BLaER1 treated with 17β-estradiol and CSF1 and Interleukin-3, amounts not matched to agents 10 nM and 100 nM (cell line): ENCODE data around the gene TOR1B.
"Not testable (repeated sequence)": the region's sequence is repeated elsewhere in the genome, so short reads cannot be mapped to it uniquely, and the experiment has no call there.

ENCODE experiments used
- H3K27ac ChIP-seq, 11 experiments: shearing (Covaris generic); formaldehyde crosslinking; 2 replicates each; pipeline ENCODE4 v1.8.1; 2022
- H3K27me3 ChIP-seq, 11 experiments: shearing (Covaris generic); formaldehyde crosslinking; 2 replicates each; pipeline ENCODE4 v1.8.1; 2022
- H3K36me3 ChIP-seq, 11 experiments: shearing (Covaris generic); formaldehyde crosslinking; 2 replicates each; pipeline ENCODE4 v1.8.1; 2022
- H3K4me1 ChIP-seq, 10 experiments: shearing (Covaris generic); formaldehyde crosslinking; 2 replicates each; pipeline ENCODE4 v1.8.1; 2022
- H3K4me2 ChIP-seq, 11 experiments: shearing (Covaris generic); formaldehyde crosslinking; 2 replicates each; pipeline ENCODE4 v1.8.1; 2022
- H3K4me3 ChIP-seq, 10 experiments: shearing (Covaris generic); formaldehyde crosslinking; 2 replicates each; pipeline ENCODE4 v1.8.1; 2022
- H3K9ac ChIP-seq, 11 experiments: shearing (Covaris generic); formaldehyde crosslinking; 2 replicates each; pipeline ENCODE4 v1.8.1; 2022
- H3K9me3 ChIP-seq, 11 experiments: shearing (Covaris generic); formaldehyde crosslinking; replicated peaks in 1 of 11; 2 replicates each; pipeline ENCODE4 v1.8.1; 2022
- H4K20me1 ChIP-seq, 11 experiments: shearing (Covaris generic); formaldehyde crosslinking; 2 replicates each; pipeline ENCODE4 v1.8.1; 2022
- Cebpa-rat ChIP-seq, 11 experiments: shearing (Covaris generic); IDR thresholded peaks; 2 replicates each; pipeline ENCODE4 v1.8.1; 2022

Gene TOR1B, protein sequence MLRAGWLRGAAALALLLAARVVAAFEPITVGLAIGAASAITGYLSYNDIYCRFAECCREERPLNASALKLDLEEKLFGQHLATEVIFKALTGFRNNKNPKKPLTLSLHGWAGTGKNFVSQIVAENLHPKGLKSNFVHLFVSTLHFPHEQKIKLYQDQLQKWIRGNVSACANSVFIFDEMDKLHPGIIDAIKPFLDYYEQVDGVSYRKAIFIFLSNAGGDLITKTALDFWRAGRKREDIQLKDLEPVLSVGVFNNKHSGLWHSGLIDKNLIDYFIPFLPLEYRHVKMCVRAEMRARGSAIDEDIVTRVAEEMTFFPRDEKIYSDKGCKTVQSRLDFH

DNA sequence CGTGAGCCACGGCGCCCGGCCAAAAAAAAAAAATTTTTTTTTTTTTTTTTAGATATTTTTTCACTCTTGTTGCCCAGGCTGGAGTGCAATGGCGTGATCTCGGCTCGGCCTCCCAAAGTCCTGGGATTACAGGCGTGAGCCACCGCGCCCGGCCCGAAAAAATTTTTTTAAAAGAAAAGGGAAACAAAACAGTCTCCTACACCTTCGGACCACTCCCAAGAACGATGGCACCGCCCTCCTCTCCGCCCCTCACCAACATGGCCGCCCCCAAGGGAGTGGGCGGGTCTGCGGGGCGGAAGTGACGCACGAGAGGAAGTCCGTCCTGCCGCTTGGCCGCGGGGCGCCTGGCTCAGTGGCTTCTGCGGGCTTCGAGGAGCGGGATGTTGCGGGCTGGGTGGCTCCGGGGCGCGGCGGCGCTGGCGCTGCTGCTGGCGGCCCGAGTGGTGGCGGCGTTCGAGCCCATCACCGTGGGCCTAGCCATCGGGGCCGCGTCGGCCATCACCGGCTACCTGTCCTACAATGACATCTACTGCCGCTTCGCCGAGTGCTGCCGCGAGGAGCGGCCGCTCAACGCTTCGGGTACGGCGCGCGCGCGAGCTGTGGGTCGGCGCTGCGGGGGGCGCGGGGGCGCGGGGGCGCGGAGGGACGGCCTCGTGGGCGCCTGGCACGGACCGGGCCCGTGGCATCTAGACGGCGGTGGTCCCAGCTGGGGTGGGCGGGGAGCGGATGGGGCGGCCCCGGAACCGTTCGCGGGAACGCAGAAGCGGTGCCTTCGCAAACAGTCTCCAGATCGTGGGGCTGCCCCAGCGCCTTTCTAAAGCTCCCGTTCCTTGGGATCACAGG lies at the start of gene TOR1B:
TSS of gene TOR1B (plus strand) at position 352 of the 843 bp plus-strand sequence. CDS start at position 381, 29 bp downstream.
- H3K9ac ChIP-seq, result peak within 1 kb of the TSS; percentile 75 to 87 (median 81)
- H3K27me3 ChIP-seq, result no peaks in the 10 kb centered on the region
- peak within 1 kb of the TSS; percentile 68 to 91 (median 82) for H3K4me3 ChIP-seq
- peak within 1 kb of the TSS; percentile 90 to 99 (median 97) for H3K4me2 ChIP-seq
- TF ChIP-seq Cebpa-rat (IDR thresholded peaks at IDR 0.05), result no peak
- peaks cover 15 to 38% (median 24%) of the 10 kb centered on the region in 11 experiments; a peak in 21 of 22 replicates for H3K36me3 ChIP-seq
- H3K4me1 ChIP-seq, result peaks cover 30 to 41% (median 35%) of the 10 kb centered on the region in 10 experiments
- peak within 1 kb of the TSS; percentile 64 to 83 (median 75); a peak in 21 of 22 replicates for H3K27ac ChIP-seq
- H3K9me3 ChIP-seq, result no peaks in the 10 kb centered on the region
- H4K20me1 ChIP-seq, result peaks cover 3 to 49% (median 39%) of the 10 kb centered on the region in 11 experiments; a peak in 17 of 22 replicates

DNA sequence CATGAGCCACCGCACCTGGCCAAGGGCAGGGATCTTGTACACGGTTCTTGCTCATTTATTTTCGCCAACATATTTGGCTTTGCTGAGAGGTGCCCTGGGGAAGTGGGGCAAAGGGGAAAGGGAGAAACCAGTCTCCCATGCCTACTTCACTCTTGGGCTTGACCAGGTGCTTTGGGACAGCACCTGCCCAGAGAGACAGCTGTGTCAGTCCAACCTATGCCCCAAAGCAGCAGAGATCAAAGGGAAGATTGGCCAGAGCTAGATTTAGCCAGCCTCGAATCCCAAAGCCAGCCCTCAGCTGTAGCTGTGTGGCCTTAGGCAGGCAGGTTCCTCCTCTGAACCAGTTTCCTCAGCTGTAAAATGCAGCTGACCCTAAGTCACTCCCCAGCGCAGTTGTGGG lies 47.8 kb upstream of the TOR1B start:
- peaks cover 39 to 98% (median 82%) of the 10 kb centered on the region in 10 experiments for H3K4me1 ChIP-seq
- peak overlapping the region in 7 of 11 experiments; percentile 79 to 97 (median 84); a peak in 12 of 22 replicates for H3K4me2 ChIP-seq
- no peak for TF ChIP-seq Cebpa-rat (IDR thresholded peaks at IDR 0.05)
- H3K27ac ChIP-seq, result peak overlapping the region in 7 of 11 experiments; percentile 77 to 87 (median 84); a peak in 13 of 22 replicates
- no peak overlapping the region for H3K9ac ChIP-seq
- no peaks in the 10 kb centered on the region for H4K20me1 ChIP-seq
- H3K27me3 ChIP-seq, result peaks cover 0 to 15% (median 0%) of the 10 kb centered on the region in 11 experiments; a peak in 5 of 22 replicates
- H3K36me3 ChIP-seq, result no peaks in the 10 kb centered on the region
- no peaks in the 10 kb centered on the region for H3K9me3 ChIP-seq
- no peak overlapping the region for H3K4me3 ChIP-seq

DNA sequence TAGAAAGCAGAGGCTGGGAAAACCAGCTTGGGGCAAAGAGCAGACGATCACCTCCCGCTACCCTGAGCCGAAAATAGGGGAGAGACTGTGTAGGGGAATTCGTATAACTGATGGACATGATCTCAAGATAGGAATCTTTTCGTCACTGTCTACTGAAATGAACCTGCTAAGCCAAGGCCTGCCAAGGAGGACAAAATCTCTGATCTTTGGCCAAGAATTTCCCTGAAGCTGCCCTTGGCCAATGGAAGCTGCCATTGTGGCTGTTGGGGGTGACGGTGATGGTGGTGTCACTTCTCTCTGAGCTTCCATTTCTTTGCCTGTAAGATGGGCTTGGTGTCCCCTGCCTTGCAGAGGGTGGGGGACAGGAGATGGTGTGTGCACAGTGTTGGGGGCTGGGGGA lies 46.8 kb upstream of the TOR1B start:
- Histone ChIP-seq H3K36me3 (no peaks in the 10 kb centered on the region), H3K4me1 (peaks cover 39 to 99% (median 86%) of the 10 kb centered on the region in 10 experiments), H3K9ac (peak overlapping the region in 9 of 11 experiments; percentile 61 to 77 (median 72); a peak in 15 of 22 replicates), H3K9me3 (no peaks in the 10 kb centered on the region), H3K4me3 (peak overlapping the region in 1 of 10 experiments; percentile 54; a peak in 1 of 20 replicates), H3K27me3 (peaks cover 0 to 15% (median 0%) of the 10 kb centered on the region in 11 experiments; a peak in 5 of 22 replicates), H3K27ac (peak overlapping the region in 9 of 11 experiments; percentile 67 to 87 (median 83); a peak in 16 of 22 replicates), H3K4me2 (peak overlapping the region; percentile 57 to 97 (median 84); a peak in 21 of 22 replicates), H4K20me1 (no peaks in the 10 kb centered on the region)
- TF ChIP-seq Cebpa-rat (IDR thresholded peaks at IDR 0.05), result no peak

DNA sequence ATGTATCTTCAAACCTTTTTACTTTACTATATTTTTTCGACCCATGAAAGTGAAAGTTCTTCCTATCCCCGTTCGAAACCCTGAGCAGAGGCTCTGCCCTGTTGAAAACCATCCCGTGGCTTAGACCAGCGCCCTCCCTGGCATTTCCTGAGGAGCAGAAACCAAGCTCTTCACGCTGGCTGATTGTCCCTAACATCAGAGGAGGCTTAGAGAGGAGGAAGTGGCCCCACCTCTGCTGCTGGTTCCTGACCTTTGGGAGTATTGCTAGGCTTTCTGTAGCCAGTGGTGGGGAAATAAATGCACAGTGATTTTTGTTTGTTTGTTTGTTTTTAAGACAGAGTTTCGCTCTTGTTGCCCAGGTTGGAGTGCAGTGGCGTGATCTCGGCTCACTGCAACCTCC lies 45.9 kb upstream of the TOR1B start:
- H3K4me1 ChIP-seq, result peaks cover 45 to 99% (median 86%) of the 10 kb centered on the region in 10 experiments
- peak in 2 of 11 experiments; percentile 50 to 60; a peak in 2 of 22 replicates for TF ChIP-seq Cebpa-rat (IDR thresholded peaks at IDR 0.05)
- H3K4me2 ChIP-seq, result peak overlapping the region; percentile 57 to 97 (median 84)

DNA sequence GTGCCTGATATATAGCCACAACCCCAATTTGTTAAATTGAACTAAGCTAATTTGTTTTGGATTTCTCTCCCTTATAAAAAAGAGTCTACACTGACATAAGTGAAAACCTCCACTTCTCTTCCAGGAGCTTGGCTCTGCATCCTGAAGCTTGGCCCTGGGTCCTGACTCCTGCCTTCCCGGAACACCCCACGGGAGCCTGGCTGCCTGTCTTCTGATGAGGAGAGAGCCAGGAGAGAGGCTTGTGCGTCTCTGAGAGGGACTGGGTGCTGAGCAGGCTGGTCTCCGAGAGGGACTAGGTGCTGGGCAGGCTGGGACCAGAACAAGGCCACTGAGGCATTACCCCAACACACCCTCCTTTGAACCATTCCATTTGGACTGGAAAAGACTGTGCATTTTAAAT lies 43.7 kb upstream of the TOR1B start:
- Histone ChIP-seq H3K27me3 (no peaks in the 10 kb centered on the region), H3K9ac (peak overlapping the region in 3 of 11 experiments; percentile 8 to 45 (median 26); a peak in 3 of 22 replicates), H3K27ac (peak overlapping the region in 8 of 11 experiments; percentile 23 to 87 (median 61); a peak in 12 of 22 replicates), H3K4me2 (peak overlapping the region in 9 of 11 experiments; percentile 31 to 97 (median 84); a peak in 14 of 22 replicates), H3K9me3 (no peaks in the 10 kb centered on the region), H4K20me1 (no peaks in the 10 kb centered on the region), H3K4me3 (no peak overlapping the region), H3K36me3 (no peaks in the 10 kb centered on the region), H3K4me1 (peaks cover 35 to 99% (median 87%) of the 10 kb centered on the region in 10 experiments)
- TF ChIP-seq Cebpa-rat (IDR thresholded peaks at IDR 0.05), result no peak

More for the DNA sequence above, 45.9 kb upstream of the TOR1B start:
- peak overlapping the region; percentile 36 to 77 (median 70); a peak in 18 of 22 replicates for H3K9ac ChIP-seq
- H3K27me3 ChIP-seq, result peaks cover 0 to 15% (median 0%) of the 10 kb centered on the region in 11 experiments; a peak in 5 of 22 replicates
- no peaks in the 10 kb centered on the region for H4K20me1 ChIP-seq
- no peaks in the 10 kb centered on the region for H3K9me3 ChIP-seq
- H3K27ac ChIP-seq, result peak overlapping the region in 10 of 11 experiments; percentile 67 to 87 (median 82); a peak in 20 of 22 replicates
- H3K36me3 ChIP-seq, result no peaks in the 10 kb centered on the region
- peak overlapping the region in 5 of 10 experiments; percentile 14 to 54 (median 21); a peak in 8 of 20 replicates for H3K4me3 ChIP-seq

DNA sequence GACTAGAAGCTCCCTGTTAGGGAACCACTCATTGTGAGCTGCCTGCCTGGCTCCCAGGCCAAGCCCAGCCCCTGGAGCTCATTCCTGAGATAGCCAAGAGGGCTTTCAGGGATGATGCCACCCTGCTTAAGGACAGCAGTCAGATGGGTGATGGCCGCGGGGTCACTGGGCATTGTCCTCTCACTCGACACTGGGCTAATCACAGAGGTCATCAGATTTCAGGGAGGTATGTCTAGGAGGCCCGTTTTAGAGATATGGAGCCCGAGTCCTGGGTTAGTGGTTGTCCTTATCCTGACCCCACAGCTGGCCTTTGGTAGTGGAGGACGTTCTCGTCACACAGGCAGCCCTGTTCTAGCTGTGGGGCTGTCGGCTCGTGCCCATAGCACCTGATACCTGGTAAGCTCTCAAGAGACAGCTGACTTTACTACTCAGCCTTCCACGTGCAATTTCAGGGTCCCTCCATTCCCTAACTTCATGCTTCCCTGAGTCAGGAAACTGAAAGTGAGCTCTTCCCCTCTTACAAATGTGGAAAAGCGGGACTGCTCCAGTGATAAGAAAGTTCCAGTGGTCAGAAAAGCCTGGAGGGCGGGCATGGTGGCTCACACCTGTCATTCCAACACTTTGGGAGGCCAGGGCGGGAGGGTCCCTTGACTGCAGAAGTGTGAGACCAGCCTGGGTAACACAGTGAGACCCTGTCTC lies 43.0 kb upstream of the TOR1B start:
- Histone ChIP-seq H3K4me2 (peak overlapping the region in 8 of 11 experiments; percentile 50 to 97 (median 84); a peak in 12 of 22 replicates), H3K4me1 (peaks cover 35 to 99% (median 91%) of the 10 kb centered on the region in 10 experiments), H3K9me3 (no peaks in the 10 kb centered on the region), H3K27me3 (no peaks in the 10 kb centered on the region), H3K36me3 (no peaks in the 10 kb centered on the region), H3K27ac (peak overlapping the region in 8 of 11 experiments; percentile 23 to 87 (median 61); a peak in 10 of 22 replicates), H3K9ac (peak overlapping the region in 5 of 11 experiments; percentile 8 to 26 (median 12); a peak in 2 of 22 replicates), H4K20me1 (no peaks in the 10 kb centered on the region), H3K4me3 (no peak overlapping the region)
- no peak for TF ChIP-seq Cebpa-rat (IDR thresholded peaks at IDR 0.05)

DNA sequence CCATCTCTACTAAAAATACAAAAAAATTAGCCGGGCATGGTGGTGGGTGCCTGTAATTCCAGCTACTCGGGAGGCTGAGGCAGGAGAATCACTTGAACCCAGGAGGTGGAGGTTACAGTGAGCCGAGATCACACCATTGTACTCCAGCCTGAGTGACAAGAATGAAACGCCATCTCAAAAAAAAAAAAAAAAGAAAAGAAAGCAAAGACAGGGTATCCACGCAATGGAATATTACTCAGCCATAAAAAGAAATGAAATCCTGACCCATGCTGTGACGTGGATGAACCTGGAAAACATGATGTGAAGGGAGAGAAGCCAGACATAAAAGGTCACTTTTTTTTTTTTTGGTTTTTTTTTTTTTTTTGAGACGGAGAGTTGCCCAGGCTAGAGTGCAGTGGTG lies 42.2 kb upstream of the TOR1B start:
- H3K9ac ChIP-seq, H3K4me3 ChIP-seq, H4K20me1 ChIP-seq, H3K9me3 ChIP-seq, H3K27me3 ChIP-seq, H3K36me3 ChIP-seq: not testable (repeated sequence)
- Histone ChIP-seq H3K4me1 (peaks cover 35 to 99% (median 89%) of the 10 kb centered on the region in 10 experiments), H3K4me2 (peak overlapping the region in 7 of 11 experiments; percentile 57 to 88 (median 81); a peak in 8 of 22 replicates), H3K27ac (peak overlapping the region in 3 of 11 experiments; percentile 76 to 85 (median 81); a peak in 2 of 22 replicates)
